Left renal cortex interstitium (tissue), 4 donors: ENCODE data around the gene SPATA45. TPM values are rescaled to one million over a fixed set of nuclear protein-coding genes. Genes with fewer than 3 reads are reported as not detected.
A peak's percentile ranks its signal among the peaks of the same experiment; 100 is the strongest.
"Not testable (repeated sequence)": the region's sequence is repeated elsewhere in the genome, so short reads cannot be mapped to it uniquely, and the experiment has no call there.

Source experiments
- DNase-seq, 4 donors: peaks; one replicate each; pipeline ENCODE4 v3.0.0-alpha.2; 2013; ENCODE audit warnings: low read depth in 4 of 4, low spot score in 2 of 4, missing footprints in 1 of 4
- polyA plus RNA-seq, 4 donors: library from polyadenylated mRNA; unstranded; fragments of 120-200 nt; gene quantifications; one replicate each; pipeline ENCODE4 v1.2.1, GENCODE V29; 2013; ENCODE audit not compliant: insufficient read length in 4 of 4

Gene SPATA45
- 1 to 10 TPM in 1 of 4 donors, under 1 TPM in 3; 0.37 to 1.5 (median 0.71) TPM for polyA plus RNA-seq

DNA sequence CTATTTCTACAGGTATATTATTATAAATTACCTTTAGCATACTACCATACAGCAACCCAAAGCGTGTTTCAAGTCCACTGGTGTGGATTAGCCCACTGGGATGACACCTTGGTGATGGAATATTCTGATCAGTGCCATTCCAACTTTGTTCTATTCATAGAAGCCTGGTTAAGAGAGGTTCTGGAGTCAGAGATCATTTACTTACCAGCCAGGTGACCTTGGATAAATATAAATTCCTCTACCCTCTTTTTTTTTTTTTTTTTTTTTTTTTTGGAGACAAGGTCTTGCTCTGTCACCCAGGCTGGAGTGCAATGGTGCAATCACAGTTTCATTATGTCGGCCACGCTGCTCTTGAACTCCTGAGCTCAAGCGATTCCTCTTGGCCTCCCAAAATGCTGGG, at the start of gene SPATA45:
TSS of gene SPATA45 (minus strand) at position 101 of the 400 bp plus-strand sequence. CDS start 11,500 bp downstream, outside the sequence.
- DNase-seq = no peak

DNA sequence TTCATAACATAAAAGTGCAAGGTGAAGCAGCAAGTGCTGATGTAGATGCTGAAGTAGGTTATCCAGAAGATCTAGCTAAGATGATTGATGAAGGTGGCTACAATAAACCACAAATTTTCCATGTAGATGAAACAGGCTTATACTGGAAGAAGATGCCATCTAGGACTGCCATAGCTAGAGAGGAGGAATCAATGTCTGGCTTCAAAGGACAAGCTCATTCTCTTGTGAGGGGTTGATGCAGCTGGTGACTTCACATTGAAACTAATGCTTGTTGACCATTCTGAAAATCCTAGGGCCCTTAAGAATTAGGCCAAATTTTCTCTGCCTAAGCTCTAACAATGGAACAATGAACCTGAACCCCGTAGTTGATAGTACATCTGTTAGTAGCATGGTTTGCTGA, 44.7 kb upstream of the SPATA45 start:
- DNase-seq = no peak

DNA sequence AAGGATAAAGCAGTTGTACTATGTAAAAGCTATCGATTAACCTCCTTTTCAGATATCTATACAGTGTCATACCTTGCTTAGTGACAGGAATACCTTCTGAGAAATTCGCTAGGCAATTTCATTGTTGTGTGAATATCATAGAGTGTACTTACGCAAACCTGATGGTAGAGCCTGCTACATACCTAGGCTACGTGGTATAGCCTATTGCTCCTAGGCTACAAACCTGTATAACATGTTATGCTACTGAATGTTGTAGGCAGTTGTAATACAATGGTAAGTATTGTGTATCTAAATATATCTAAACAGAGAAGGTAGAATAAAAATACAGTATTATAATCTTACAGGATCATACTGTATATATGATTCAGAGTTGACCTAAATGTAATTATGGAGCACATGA, 37.1 kb upstream of the SPATA45 start:
- no peak for DNase-seq

DNA sequence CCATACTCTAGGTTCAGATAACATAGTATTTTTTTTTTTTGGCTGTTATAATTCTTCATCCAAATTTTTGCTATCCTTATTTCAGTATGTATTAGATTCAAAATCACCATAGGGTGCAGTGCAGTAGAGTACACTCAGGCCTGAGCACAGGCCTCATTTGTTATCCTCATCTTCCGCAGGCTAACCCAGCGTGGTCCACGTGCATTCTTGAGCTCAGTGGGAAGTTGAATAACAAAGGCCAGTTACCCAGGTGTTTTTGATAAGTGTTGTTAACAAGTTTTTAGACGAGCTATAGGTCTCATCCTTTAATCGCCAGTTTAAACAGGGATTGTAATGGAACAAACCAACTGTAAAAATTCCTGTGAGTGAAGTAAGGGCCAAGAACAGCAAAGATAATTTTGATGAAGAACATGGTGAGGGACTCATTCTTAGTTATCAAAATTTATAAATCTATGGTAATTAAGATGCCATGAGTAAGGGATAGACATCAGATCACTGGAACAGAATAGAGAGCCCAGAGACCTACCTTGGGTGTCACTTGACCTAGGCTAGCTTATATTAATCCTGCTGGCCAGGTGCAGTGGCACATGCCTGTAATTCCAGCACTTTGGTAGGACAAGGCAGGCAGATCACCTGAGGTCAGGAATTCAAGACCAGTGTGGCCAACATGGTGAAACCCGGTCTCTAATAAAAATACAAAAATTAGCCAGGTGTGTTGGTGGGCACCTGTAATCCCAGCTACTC, 32.7 kb upstream of the SPATA45 start:
- no peak for DNase-seq

DNA sequence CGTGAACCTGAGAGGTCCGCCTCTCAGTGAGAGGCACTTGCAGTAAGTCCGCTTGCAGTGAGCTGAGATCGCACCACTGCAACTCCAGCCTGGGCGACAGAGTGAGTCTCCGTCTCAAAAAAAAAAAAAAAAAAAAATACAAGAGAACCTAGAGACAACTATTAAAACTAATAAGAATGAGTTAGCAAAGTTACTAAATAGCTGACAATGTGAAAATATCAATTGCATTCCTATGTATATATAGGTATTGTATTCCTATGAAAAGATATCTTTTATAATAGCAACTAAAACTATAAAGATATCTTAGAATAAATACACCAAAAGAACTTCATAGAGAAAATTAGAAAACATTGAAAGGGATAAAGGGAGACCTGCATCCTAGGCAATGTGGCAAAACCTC, 31.0 kb upstream of the SPATA45 start:
- DNase-seq = no peak

DNA sequence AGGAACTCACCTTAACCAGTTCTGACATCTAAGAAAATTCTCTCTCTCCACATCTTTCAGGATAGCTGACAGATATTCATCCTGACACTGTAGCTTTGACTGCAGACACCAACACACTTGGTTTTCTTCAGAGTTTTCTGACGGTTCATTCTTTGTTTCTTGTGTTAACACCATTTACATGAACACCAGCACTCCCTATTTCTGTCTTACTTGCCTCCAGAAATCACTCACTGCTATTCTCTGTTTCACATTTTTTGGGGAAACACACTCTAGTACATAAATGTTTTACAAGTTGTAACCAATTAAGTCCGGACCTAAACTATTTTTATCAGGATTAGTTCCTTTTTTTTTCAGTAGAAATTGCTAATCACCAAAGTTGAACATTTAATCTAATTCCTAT, 26.1 kb upstream of the SPATA45 start:
- DNase-seq = no peak

DNA sequence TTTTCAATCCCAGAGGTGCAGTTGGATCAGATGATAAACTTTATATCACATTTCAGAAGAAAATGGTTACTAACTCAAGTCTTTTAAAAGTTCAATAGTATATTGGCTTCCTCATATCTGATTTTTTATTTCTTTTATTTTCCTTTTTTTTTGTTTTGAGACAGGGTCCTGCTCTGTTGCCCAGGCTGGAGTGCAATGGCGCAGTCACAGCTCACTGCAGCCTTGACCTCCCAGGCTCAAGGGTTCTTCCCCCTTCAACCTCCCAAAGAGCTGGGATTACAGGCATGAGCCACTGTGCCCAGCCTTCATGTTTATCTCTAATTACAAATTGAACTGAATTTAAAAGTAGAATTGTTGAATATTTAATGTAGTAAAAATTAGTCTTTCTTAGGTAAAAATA, 24.5 kb upstream of the SPATA45 start:
- DNase-seq = no peak

DNA sequence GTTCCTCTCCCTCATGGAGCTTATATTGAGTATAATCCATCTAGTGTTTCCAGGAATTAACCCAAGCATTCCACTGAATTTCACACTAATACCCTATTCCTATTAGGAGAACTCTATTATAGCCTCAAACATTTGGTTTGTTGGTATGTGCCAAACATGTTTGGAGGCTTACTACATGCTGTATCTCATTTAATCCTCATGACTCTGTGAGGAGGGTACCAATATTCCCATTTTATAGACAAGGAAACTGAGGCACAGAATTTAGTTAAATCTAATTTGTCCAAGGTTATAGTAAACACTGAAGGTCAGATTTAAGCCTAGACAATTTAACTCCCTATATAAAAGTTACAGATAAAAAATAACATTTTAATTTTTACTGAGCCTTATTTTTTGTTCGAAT, 19.7 kb upstream of the SPATA45 start:
- no peak for DNase-seq

DNA sequence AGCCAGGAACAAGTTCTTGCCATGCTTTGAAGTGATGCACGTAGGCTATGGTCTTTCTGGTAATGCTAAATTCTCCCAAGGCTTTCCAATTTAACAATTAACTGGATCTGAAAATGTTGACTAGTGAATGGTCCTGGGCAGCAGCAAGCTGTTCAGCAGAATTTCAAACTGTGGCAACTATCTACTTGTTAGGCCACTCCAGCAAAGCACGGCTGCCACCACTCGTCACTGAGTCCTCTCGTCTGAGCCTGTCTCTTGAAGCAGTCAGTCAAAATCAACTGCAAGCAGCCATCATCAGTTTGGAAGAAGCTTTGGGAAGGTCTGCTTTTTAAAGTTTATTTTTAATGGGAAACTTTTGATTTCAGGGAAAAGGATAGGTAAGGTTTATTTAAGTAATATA, 16.8 kb upstream of the SPATA45 start:
- DNase-seq = no peak

DNA sequence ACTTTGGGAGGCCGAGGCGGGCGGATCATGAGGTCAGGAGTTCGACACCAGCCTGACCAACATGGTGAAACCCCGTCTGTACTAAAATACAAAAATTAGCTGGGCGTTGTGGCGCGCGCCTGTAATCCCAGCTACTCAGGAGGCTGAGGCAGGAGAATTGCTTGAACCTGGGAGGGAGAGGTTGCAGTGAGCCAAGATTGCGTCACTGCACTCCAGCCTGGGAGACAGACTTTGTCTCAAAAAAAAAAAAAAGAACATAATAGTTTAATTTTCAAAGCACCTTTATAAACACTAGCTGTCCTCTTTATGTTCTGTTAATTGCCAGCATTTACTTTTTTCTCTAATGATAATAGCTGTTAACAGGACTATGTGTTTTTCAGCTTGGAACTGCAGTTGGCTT, 15.9 kb upstream of the SPATA45 start:
- DNase-seq = not testable (repeated sequence)

DNA sequence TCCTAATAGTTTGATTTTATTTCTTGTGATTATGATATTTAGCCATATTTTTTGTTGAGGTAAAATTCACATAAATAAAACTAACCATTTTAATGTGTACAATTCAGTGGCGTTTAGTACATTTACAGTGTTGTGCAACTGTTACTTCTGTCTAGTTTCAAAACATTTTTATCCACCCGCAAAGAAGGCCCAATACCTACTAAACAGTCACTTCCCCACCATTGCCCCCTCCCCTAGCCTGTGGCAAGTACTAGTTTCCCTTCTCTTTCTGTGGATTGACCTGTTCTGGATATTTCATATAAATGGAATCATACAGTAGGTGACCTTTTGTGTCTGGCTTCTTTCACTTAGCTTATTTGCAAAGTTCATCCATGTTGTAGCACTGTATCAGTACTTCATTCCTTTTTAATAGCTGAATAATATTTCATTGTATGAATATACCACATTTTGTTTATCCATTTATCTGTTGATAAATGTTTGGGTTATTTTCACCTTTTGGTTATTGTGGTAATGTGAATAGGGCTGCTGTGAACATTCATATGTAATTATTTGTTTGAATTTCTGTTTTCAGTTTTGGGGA, 14.8 kb upstream of the SPATA45 start:
- no peak for DNase-seq

DNA sequence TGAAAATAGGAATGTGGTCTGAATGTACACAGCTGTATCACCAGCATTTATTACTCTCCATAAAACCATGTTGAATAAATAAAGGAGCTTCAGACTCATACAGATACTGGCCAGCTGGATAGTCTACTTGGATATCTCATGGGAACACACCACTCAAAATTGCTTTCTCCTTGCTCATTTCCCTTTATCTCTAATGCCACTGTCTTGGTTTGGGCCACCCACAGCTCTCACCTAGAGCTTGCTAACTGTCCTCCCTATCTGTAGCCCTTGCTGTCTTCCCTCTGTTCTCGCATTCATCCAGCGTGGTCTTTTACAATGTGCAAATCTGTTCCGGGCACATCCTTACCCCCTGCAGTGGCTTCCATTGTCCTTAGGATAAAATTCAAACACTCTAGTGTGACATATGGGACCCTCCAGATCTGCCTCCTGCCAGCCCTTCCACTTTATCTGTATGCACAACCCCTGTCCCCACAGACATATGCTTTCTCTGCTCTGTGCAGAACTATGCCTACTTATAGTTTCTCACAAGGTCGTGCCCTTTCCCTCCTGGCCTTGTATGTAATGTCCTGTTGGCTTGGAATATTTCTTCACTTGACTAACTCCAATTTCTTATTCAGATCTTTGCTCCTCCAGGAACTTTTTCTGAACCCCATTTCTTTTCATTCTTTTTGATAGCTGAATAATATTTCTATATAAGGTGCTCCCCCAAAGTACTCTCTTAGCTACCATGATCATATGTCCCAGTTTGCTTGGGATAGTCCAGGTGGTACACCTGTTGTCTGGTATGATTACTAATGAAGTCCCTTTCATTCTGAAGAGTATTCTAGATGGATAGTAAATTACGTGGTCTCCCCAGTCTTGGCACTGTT, 13.5 kb upstream of the SPATA45 start:
- no peak for DNase-seq

DNA sequence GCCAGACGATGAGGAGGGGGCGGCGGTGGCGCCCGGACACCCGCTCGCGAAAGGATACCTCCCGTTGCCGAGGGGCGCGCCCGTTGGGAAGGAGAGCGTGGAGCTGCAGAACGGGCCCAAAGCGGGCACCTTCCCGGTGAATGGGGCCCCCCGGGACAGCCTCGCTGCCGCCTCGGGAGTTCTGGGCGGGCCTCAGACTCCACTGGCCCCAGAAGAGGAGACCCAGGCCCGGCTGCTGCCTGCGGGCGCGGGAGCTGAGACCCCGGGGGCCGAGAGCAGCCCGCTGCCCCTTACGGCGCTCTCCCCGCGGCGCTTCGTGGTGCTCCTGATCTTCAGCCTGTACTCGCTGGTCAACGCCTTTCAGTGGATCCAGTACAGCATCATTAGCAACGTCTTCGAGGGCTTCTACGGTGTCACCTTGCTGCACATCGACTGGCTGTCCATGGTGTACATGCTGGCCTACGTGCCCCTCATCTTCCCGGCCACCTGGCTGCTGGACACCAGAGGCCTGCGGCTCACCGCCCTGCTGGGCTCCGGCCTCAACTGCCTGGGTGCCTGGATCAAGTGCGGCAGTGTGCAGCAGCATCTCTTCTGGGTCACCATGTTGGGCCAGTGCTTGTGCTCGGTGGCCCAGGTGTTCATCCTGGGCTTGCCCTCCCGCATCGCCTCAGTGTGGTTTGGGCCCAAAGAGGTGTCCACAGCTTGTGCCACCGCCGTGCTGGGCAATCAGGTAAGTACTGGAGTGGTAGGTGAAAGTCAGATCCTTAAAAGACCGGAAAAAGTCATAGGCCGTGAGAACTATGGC, 11.2 kb upstream of the SPATA45 start:
- peak in 2 of 4 donors; percentile 18 to 46 for DNase-seq

DNA sequence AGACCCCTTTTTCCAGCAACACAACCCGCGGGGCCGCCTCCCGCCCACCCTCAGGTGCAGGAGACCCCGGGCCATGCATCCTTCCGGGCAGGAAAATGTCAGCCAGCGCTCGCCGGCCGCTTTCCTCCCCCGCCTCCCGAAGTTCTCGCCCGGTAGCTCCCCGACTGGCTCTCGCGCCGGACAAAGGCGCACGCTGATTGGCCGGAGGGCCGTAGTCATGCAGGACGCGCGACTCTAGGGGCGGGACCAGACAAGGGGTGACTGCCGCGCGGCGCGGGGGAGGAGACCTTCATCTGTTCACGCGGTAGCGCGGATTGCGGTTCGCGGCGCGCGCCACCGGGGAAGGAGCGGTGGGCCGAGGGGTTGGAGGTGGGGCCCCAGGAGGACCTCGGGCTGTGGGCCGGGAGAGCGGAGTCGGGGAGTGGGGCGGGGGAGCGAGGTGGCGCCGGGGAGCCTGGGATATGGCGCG, 10.6 kb upstream of the SPATA45 start, which contains the start of gene FLVCR1:
TSS of gene FLVCR1 (plus strand) at position 284 of the 469 bp plus-strand sequence. CDS start at position 462, 178 bp downstream.
- DNase-seq = peak; percentile 84 to 96 (median 90)

DNA sequence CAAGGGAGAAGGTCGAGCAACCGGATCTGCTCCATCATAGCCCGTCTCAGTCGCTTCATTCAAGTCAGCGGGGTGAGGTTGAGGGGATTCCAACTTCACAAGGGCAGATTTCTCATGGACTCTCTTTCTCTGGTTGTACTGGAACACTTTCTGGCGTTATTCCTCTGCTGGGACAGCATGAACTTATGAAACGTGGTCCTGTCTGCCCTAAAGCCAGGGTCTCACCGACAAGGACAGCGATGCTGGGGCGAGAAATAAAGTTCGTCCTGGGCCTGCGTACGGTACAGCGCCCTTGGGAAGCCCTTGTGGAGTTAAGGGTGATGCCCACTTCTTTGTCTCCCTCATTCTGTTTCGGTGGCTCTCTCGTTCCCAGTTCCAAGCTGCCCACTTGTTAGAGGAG, 9.3 kb upstream of the SPATA45 start:
- DNase-seq = no peak

DNA sequence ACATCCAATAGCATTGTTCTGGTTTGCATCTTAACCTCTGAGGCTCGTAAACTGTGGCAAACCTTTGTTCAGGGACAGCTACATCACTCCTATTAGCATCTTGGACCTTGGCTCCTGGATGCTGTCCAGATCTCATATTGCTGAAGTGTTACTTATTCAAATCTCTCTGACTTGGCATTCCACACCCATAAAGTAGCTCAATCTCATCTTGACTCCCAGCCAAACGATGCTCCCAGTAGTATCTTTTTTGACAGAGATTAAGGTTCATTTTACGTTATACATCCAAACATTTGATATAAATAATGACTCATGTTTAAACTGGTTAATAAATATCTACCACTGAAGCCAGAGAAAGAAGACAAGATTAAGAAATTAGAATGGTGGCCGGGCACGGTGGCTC, 6.2 kb upstream of the SPATA45 start:
- no peak for DNase-seq

DNA sequence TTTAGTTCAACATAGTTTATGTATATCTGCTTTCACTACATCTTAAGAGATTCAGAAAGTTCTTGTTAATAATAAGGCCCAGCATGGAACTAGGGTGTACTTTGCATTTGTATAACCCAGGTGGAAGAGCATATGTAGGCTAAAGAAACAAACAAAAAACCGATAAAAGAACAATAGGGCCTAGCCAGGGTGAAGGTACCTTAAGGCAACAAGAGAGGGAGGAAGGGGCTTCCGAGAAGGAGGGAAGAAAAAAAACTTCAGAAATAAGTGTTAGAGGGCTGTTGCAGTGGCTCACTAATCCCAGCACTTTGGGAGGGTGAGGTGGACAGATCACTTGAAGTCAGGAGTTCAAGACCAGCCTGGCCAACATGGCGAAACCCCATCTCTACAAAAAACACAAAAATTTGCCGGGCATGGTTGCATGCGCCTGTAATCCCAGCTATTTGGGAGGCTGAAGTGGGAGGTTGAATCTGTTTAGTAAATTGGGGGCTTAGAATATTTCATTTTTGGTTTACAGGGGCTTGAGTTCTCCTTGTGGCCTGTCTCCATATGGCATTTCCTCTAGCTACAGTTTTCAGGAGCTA, 4.7 kb upstream of the SPATA45 start:
- no peak for DNase-seq

DNA sequence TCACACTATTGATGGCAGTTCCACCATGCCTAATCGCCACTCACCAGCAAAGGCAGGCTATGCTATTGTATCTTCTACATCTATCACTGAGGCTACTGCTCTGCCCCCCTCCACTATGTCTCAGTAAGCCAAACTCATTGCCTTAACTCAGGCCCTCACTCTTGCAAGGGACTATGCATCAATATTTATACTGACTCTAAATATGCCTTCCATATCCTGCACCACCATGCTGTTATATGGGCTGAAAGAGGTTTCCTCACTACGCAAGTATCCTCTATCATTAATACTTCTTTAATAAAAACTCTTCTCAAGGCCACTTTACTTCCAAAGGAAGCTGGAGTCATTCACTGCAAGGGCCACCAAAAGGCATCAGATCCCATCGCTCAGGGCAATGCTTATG, 2.9 kb downstream of the SPATA45 start:
- not testable (repeated sequence) for DNase-seq

DNA sequence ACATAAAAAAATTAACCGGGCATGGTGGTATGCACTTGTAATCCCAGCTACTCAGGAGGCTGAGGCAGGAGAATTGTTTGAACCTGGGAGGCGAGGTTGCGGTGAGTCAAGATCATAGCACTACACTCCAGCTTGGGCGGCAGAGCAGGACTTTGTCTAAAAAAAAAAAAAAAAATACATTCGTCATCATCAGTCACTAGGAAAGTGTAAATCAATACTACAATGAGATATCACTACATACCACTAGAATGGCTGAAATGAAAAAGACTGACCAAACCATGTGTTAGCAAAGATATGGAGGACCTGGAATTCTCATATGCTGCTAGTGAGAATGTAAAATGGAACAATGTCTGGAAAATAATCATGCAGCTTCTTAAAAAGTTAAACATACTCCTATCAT, 9.3 kb downstream of the SPATA45 start:
- DNase-seq = no peak
